Measurements from ENCODE around the gene CYSLTR2.

DNA sequence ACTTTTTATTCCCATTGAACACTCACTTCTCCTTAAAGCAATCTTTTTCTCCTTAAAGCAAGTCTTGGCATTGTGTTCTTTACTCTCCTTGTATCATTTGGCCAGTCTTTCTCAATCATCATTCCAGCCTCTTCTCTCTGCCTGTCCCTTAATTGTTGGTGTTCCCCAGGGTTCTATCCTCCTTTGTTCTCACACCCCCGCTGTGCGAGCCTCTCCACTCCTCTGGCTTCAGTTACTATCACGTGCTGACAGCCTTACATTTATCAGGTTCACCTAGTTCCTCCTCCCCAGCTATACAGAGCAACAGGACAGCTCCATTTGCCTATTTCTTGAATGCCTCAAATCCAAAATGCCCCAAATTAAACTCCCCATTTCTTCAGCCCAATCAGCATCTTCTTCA, 24.6 kb downstream of the CYSLTR2 start:
- TF ChIP-seq, protein P1, sequence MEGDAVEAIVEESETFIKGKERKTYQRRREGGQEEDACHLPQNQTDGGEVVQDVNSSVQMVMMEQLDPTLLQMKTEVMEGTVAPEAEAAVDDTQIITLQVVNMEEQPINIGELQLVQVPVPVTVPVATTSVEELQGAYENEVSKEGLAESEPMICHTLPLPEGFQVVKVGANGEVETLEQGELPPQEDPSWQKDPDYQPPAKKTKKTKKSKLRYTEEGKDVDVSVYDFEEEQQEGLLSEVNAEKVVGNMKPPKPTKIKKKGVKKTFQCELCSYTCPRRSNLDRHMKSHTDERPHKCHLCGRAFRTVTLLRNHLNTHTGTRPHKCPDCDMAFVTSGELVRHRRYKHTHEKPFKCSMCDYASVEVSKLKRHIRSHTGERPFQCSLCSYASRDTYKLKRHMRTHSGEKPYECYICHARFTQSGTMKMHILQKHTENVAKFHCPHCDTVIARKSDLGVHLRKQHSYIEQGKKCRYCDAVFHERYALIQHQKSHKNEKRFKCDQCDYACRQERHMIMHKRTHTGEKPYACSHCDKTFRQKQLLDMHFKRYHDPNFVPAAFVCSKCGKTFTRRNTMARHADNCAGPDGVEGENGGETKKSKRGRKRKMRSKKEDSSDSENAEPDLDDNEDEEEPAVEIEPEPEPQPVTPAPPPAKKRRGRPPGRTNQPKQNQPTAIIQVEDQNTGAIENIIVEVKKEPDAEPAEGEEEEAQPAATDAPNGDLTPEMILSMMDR (IDR thresholded peaks at IDR 0.05): no peak
- TF ChIP-seq POLR2AphosphoS5 (IDR thresholded peaks at IDR 0.05): no peak
- no peak for TF ChIP-seq EP300 (IDR thresholded peaks at IDR 0.05)
- no peak for TF ChIP-seq POLR2A (IDR thresholded peaks at IDR 0.05)

All from upper lobe of left lung (tissue), 4 donors.